GM23248 (cell line): ENCODE data around the gene TBC1D2B. TPM values are rescaled to one million over a fixed set of nuclear protein-coding genes. Genes with fewer than 3 reads are reported as not detected.

ENCODE experiments used
- DNase-seq: peaks from one replicate; pipeline ENCODE4 v3.0.0-alpha.2; 2015
- H2AFZ ChIP-seq: fragments of 200-600 bp; sonication (generic); 2 replicates; pipeline ENCODE4 v1.6.1; 2016; ENCODE audit warnings: antibody characterized with exemption
- H3F3A ChIP-seq: fragments of 200-600 bp; sonication (generic); 2 replicates; pipeline ENCODE4 v1.6.1; 2016; ENCODE audit warnings: mild to moderate bottlenecking, antibody characterized with exemption, mixed run types; ENCODE audit not compliant: insufficient read depth
- H3K27ac ChIP-seq: fragments of 200-600 bp; sonication (generic); 2 replicates; pipeline ENCODE4 v1.5.1; 2016; ENCODE audit warnings: mild to moderate bottlenecking
- H3K27me3 ChIP-seq: fragments of 200-600 bp; sonication (generic); replicated peaks from 2 replicates; pipeline ENCODE4 v1.6.1; 2016; ENCODE audit warnings: mild to moderate bottlenecking; ENCODE audit not compliant: insufficient read depth
- H3K36me3 ChIP-seq: fragments of 200-600 bp; sonication (generic); 2 replicates; pipeline ENCODE4 v1.6.1; 2016; ENCODE audit warnings: low read depth, mild to moderate bottlenecking
- H3K4me1 ChIP-seq: fragments of 200-600 bp; sonication (generic); 2 replicates; pipeline ENCODE4 v1.6.1; 2016; ENCODE audit warnings: mild to moderate bottlenecking; ENCODE audit not compliant: insufficient read depth
- H3K4me2 ChIP-seq: fragments of 200-600 bp; sonication (generic); one replicate; pipeline ENCODE4 v1.6.1; 2016; ENCODE audit warnings: mild to moderate bottlenecking; ENCODE audit not compliant: unreplicated experiment
- H3K4me3 ChIP-seq: fragments of 200-600 bp; sonication (generic); 2 replicates; pipeline ENCODE4 v1.5.1; 2016; ENCODE audit warnings: mild to moderate bottlenecking
- H3K79me2 ChIP-seq: fragments of 200-600 bp; sonication (generic); 2 replicates; pipeline ENCODE4 v1.6.1; 2016; ENCODE audit warnings: mild to moderate bottlenecking; ENCODE audit not compliant: insufficient read depth
- H3K9ac ChIP-seq: fragments of 200-600 bp; sonication (generic); 2 replicates; pipeline ENCODE4 v1.6.1; 2016; ENCODE audit warnings: mild to moderate bottlenecking
- H3K9me2 ChIP-seq: fragments of 200-600 bp; sonication (generic); 2 replicates; pipeline ENCODE4 v1.6.1; 2016; ENCODE audit warnings: mixed run types, mild to moderate bottlenecking, moderate library complexity; ENCODE audit not compliant: insufficient read depth
- H3K9me3 ChIP-seq: fragments of 200-600 bp; sonication (generic); one replicate; pipeline ENCODE4 v1.6.1; 2017; ENCODE audit warnings: low read depth
- H4K20me1 ChIP-seq: fragments of 200-600 bp; sonication (generic); 2 replicates; pipeline ENCODE4 v1.6.0; 2016; ENCODE audit not compliant: insufficient read depth
- EZH2 ChIP-seq: fragments of 200-600 bp; sonication (generic); IDR thresholded peaks from 2 replicates; pipeline ENCODE4 v1.6.1; 2018; ENCODE audit warnings: antibody characterized with exemption, mild to moderate bottlenecking; ENCODE audit not compliant: insufficient read depth, poor library complexity, severe bottlenecking
- EZH2phosphoT487 ChIP-seq: fragments of 200-600 bp; sonication (generic); IDR thresholded peaks from 2 replicates; pipeline ENCODE4 v1.6.1; 2018; ENCODE audit warnings: antibody characterized with exemption, moderate library complexity, mild to moderate bottlenecking, low read depth; ENCODE audit not compliant: insufficient read depth
- WGBS, 2 experiments: methylation state at CpG; one replicate each; pipeline ENCODE4 v1.1.6; 2015 to 2017; ENCODE audit warnings: low lambda C conversion rate in 2 of 2, low coverage in 1 of 2; ENCODE audit errors: missing lambda C conversion rate in 2 of 2; 5-methylcytosine and 5-hydroxymethylcytosine counted together
- in situ Hi-C: fragments of 300-500 bp; cut with MboI; formaldehyde crosslinking; loops from 2 replicates; pipeline ENCODE4 v1.15.0; 2020
- polyA plus RNA-seq: library from polyadenylated mRNA; unstranded; fragments of >200 nt; fragmentation: Nextera tagmentation; extraction: Ambion mirVana; gene quantifications from 2 replicates; pipeline ENCODE4 v1.2.1, GENCODE V29; 2016
- total RNA-seq: library from RNA; depleted of rRNA; stranded (reverse); fragments of >200 nt; shearing (Covaris generic); gene quantifications from 2 replicates; pipeline ENCODE4 v1.2.3, GENCODE V29; 2014

TBC1D2B gene
- total and polyA plus RNA-seq, 2 experiments from 2014 or later = 11.1 to 40.5 TPM

GRCh38 chr15:78037328-78037727, 40.2 kb downstream of the TBC1D2B start:
- 81 to 82% methylated on average over 7 of the region's 7 CpGs for WGBS, 2 experiments
- Histone ChIP-seq H3F3A (no peaks in the 10 kb centered on the region), H3K36me3 (peaks cover 10% of the 10 kb centered on the region; the same call in 1 of the 2 replicates), H3K9ac (no peak overlapping the region), H3K27me3 (no peaks in the 10 kb centered on the region), H3K4me1 (no peaks in the 10 kb centered on the region), H3K27ac (no peak overlapping the region), H3K4me2 (no peak overlapping the region), H3K9me3 (no peaks in the 10 kb centered on the region), H4K20me1 (no peaks in the 10 kb centered on the region), H3K79me2 (peaks cover 39% of the 10 kb centered on the region), H2AFZ (no peak overlapping the region), H3K9me2 (no peaks in the 10 kb centered on the region), H3K4me3 (no peak overlapping the region)
- DNase-seq = no peak
- TF ChIP-seq EZH2 (no peak), EZH2phosphoT487 (no peak)
- in situ Hi-C loops = no loop called here

GRCh38 chr15:78035861-78036476, 41.5 kb downstream of the TBC1D2B start:
- DNase-seq = no peak

GRCh38 chr15:78035321-78035751, 42.2 kb downstream of the TBC1D2B start:
- Histone ChIP-seq H3K9me2 (no peaks in the 10 kb centered on the region), H3K4me3 (no peak overlapping the region), H3K79me2 (peaks cover 53% of the 10 kb centered on the region), H3K4me2 (no peak overlapping the region), H3K4me1 (no peaks in the 10 kb centered on the region), H3K27ac (no peak overlapping the region), H3K36me3 (peaks cover 10% of the 10 kb centered on the region; the same call in 1 of the 2 replicates), H2AFZ (no peak overlapping the region), H3F3A (no peaks in the 10 kb centered on the region), H3K27me3 (no peaks in the 10 kb centered on the region), H3K9ac (no peak overlapping the region), H3K9me3 (no peaks in the 10 kb centered on the region), H4K20me1 (no peaks in the 10 kb centered on the region)
- WGBS, 2 experiments = 71 to 78% methylated on average over 4 of the region's 4 CpGs
- TF ChIP-seq EZH2 (no peak), EZH2phosphoT487 (no peak)
- no peak for DNase-seq
- in situ Hi-C loops = no loop called here

More at GRCh38 chr15:78035861-78036476, 41.5 kb downstream of the TBC1D2B start:
- no peaks in the 10 kb centered on the region for H3K9me2 ChIP-seq
- no peak overlapping the region for H2AFZ ChIP-seq
- WGBS, 2 experiments = 92 to 95% methylated on average over 6 of the region's 6 CpGs
- H3K9me3 ChIP-seq = no peaks in the 10 kb centered on the region
- no peak overlapping the region for H3K27ac ChIP-seq
- H3K4me1 ChIP-seq = no peaks in the 10 kb centered on the region
- in situ Hi-C loops = no loop called here
- no peak overlapping the region for H3K9ac ChIP-seq
- no peak overlapping the region for H3K4me2 ChIP-seq
- H3K4me3 ChIP-seq = no peak overlapping the region
- H4K20me1 ChIP-seq = no peaks in the 10 kb centered on the region
- no peaks in the 10 kb centered on the region for H3F3A ChIP-seq
- peaks cover 10% of the 10 kb centered on the region; the same call in 1 of the 2 replicates for H3K36me3 ChIP-seq
- TF ChIP-seq EZH2 = no peak
- no peak for TF ChIP-seq EZH2phosphoT487
- no peaks in the 10 kb centered on the region for H3K27me3 ChIP-seq
- H3K79me2 ChIP-seq = peaks cover 47% of the 10 kb centered on the region

DNA sequence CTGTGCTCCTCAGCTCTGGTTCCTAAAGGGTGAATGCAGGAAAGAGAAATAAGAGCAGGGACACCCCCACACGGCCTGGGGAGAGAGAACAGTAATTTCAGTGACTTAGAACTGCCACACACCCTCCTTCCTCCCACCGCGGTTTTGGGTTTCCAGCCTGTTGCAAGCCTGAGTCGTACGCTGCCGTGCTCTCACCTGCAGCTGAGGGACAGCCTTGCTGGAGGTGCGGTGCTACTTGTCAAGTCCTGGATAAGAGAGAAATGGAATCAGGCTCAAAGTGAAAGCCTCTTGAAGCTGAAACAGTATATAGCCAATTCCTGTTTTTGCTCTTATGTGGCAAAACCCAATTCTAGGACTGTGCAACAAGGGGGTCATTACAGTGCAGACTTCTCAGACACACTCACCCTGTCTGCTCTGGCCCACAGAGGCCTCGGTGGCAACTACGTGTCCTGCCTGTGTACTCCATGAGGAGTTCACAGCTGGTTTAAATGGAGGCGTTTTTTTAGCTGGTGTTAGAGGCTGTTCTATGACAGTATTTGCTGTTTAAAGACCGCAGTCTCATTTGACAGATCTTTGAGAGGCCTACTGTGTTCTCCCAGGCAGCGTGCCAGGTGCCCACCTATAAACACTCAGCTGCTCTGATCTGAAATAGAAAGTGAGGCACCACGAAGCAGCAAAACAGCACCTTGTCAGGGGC, 42.9 kb downstream of the TBC1D2B start:
- H3K27ac ChIP-seq = no peak overlapping the region
- in situ Hi-C loops = no loop called here
- DNase-seq = no peak

More for the DNA sequence above, 42.9 kb downstream of the TBC1D2B start:
- Histone ChIP-seq H3K27me3 (no peaks in the 10 kb centered on the region), H3K9me3 (no peaks in the 10 kb centered on the region), H2AFZ (no peak overlapping the region), H3K9me2 (no peaks in the 10 kb centered on the region), H3K9ac (no peak overlapping the region), H3K79me2 (peaks cover 59% of the 10 kb centered on the region), H3F3A (no peaks in the 10 kb centered on the region), H3K4me1 (no peaks in the 10 kb centered on the region), H3K36me3 (peaks cover 4% of the 10 kb centered on the region; the same call in 1 of the 2 replicates), H3K4me2 (no peak overlapping the region), H3K4me3 (no peak overlapping the region), H4K20me1 (no peaks in the 10 kb centered on the region)
- no peak for TF ChIP-seq EZH2
- no peak for TF ChIP-seq EZH2phosphoT487
- WGBS, 2 experiments = 51 to 55% methylated on average over 12 to 13 of the region's 13 CpGs
